OCI-LY1 (cell line): ENCODE measurements around the gene TMEM95.

ENCODE experiments used
- CTCF ChIP-seq: fragments of 200-600 bp; sonication (generic), shearing (Covaris generic); IDR thresholded peaks from 2 replicates; pipeline ENCODE4 v1.5.1; 2017; ENCODE audit warnings: mild to moderate bottlenecking, antibody characterized with exemption, low read length, moderate library complexity, mixed read lengths
- EZH2 ChIP-seq: fragments of 200-600 bp; sonication (generic), shearing (Covaris generic); IDR thresholded peaks from 2 replicates; pipeline ENCODE4 v1.8.0; 2017; ENCODE audit warnings: borderline replicate concordance, mixed run types, mild to moderate bottlenecking, antibody characterized with exemption, low read length, moderate library complexity, mixed read lengths

DNA sequence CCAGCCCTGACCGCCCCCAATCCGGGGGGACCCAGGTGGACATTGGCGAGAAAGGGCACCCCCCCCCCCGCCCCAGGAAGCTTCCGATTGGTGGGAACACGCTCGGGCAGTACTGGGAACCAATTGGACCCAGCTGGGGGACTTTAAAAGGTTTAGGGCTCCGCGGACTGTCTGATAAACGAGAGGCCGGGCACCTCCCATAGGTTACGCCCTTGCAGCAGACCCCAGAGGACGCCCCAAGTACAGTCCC lies 48.7 kb downstream of the TMEM95 start:
- TF ChIP-seq CTCF (no peak), EZH2 (no peak)
